ENCODE results near the gene AR. TPM values are rescaled to one million over a fixed set of nuclear protein-coding genes. Genes with fewer than 3 reads are reported as not detected.

AR gene
- total RNA-seq, 1 donor from 2014 or later = 9.0 TPM

- Mint-ChIP-seq H3K36me3 (ENCODE audit: low read depth, unreplicated experiment) (no peaks in the 10 kb centered on the region), H3K9me3 (ENCODE audit: unreplicated experiment) (no peaks in the 10 kb centered on the region), H3K4me1 (ENCODE audit: low read depth, unreplicated experiment) (no peaks in the 10 kb centered on the region), H3K27me3 (ENCODE audit: low read depth, unreplicated experiment) (no peaks in the 10 kb centered on the region), H3K27ac (ENCODE audit: unreplicated experiment) (no peak overlapping the region), H3K4me3 (ENCODE audit: unreplicated experiment) (no peak overlapping the region)
- H3K36me3 ChIP-seq (ENCODE audit: insufficient read depth, low read length) = no peaks in the 10 kb centered on the region
- H3K4me3 ChIP-seq (ENCODE audit: insufficient read depth, low read depth, low read length) = no peak overlapping the region
- no peaks in the 10 kb centered on the region for H4K20me1 ChIP-seq (ENCODE audit: insufficient read depth, low read length)
- no peaks in the 10 kb centered on the region for H3K9me3 ChIP-seq (ENCODE audit: insufficient read depth, low read depth, low read length)
- TF ChIP-seq CTCF (IDR thresholded peaks at IDR 0.05; ENCODE audit: insufficient read depth, low read depth, low read length) (no peak), EZH2 (IDR thresholded peaks at IDR 0.05; ENCODE audit: insufficient read depth, low read length) (no peak)
- H3K27ac ChIP-seq (ENCODE audit: low read depth, low read length) = no peak overlapping the region
- DNase-seq (ENCODE audit: low read depth) = no peak
- no peaks in the 10 kb centered on the region for H3K4me1 ChIP-seq (ENCODE audit: insufficient read depth, low read length)
- no peaks in the 10 kb centered on the region for H3K79me2 ChIP-seq (ENCODE audit: insufficient read depth, low read length)
- no peak overlapping the region for H3K4me2 ChIP-seq (ENCODE audit: low read length)
- no peaks in the 10 kb centered on the region for H3K27me3 ChIP-seq (ENCODE audit: insufficient read depth, low read length)
- H3K9ac ChIP-seq (ENCODE audit: low read length) = no peak overlapping the region
- FAIRE-seq = no peak
- no peak overlapping the region for H2AFZ ChIP-seq (ENCODE audit: low read depth, low read length)
These were observed 19.9 kb upstream of the AR start for GRCh38 chrX:67523932-67524331.

GRCh38 chrX:67524428-67524827 lies 19.4 kb upstream of the AR start:
- Histone ChIP-seq H3K27ac (ENCODE audit: low read depth, low read length) (no peak overlapping the region), H3K27me3 (ENCODE audit: insufficient read depth, low read length) (no peaks in the 10 kb centered on the region), H3K9me3 (ENCODE audit: insufficient read depth, low read depth, low read length) (no peaks in the 10 kb centered on the region), H3K9ac (ENCODE audit: low read length) (no peak overlapping the region), H3K4me2 (ENCODE audit: low read length) (no peak overlapping the region), H3K4me1 (ENCODE audit: insufficient read depth, low read length) (no peaks in the 10 kb centered on the region), H2AFZ (ENCODE audit: low read depth, low read length) (no peak overlapping the region), H3K36me3 (ENCODE audit: insufficient read depth, low read length) (no peaks in the 10 kb centered on the region), H3K4me3 (ENCODE audit: insufficient read depth, low read depth, low read length) (no peak overlapping the region), H4K20me1 (ENCODE audit: insufficient read depth, low read length) (no peaks in the 10 kb centered on the region), H3K79me2 (ENCODE audit: insufficient read depth, low read length) (no peaks in the 10 kb centered on the region)
- FAIRE-seq (peak; percentile 37), DNase-seq (ENCODE audit: low read depth) (no peak)
- Mint-ChIP-seq H3K9me3 (ENCODE audit: unreplicated experiment) (no peaks in the 10 kb centered on the region), H3K36me3 (ENCODE audit: low read depth, unreplicated experiment) (no peaks in the 10 kb centered on the region), H3K27ac (ENCODE audit: unreplicated experiment) (no peak overlapping the region), H3K4me1 (ENCODE audit: low read depth, unreplicated experiment) (no peaks in the 10 kb centered on the region), H3K27me3 (ENCODE audit: low read depth, unreplicated experiment) (no peaks in the 10 kb centered on the region), H3K4me3 (ENCODE audit: unreplicated experiment) (no peak overlapping the region)
- no peak for TF ChIP-seq EZH2 (IDR thresholded peaks at IDR 0.05; ENCODE audit: insufficient read depth, low read length)
- no peak for TF ChIP-seq CTCF (IDR thresholded peaks at IDR 0.05; ENCODE audit: insufficient read depth, low read depth, low read length)

GRCh38 chrX:67524950-67525691 lies 18.7 kb upstream of the AR start:
- H3K9me3 Mint-ChIP-seq (ENCODE audit: unreplicated experiment) = no peaks in the 10 kb centered on the region
- no peaks in the 10 kb centered on the region for H3K36me3 Mint-ChIP-seq (ENCODE audit: low read depth, unreplicated experiment)
- Histone ChIP-seq H3K79me2 (ENCODE audit: insufficient read depth, low read length) (no peaks in the 10 kb centered on the region), H3K9me3 (ENCODE audit: insufficient read depth, low read depth, low read length) (no peaks in the 10 kb centered on the region), H3K9ac (ENCODE audit: low read length) (no peak overlapping the region), H3K27me3 (ENCODE audit: insufficient read depth, low read length) (no peaks in the 10 kb centered on the region), H2AFZ (ENCODE audit: low read depth, low read length) (no peak overlapping the region), H3K4me1 (ENCODE audit: insufficient read depth, low read length) (no peaks in the 10 kb centered on the region), H3K27ac (ENCODE audit: low read depth, low read length) (no peak overlapping the region), H3K4me3 (ENCODE audit: insufficient read depth, low read depth, low read length) (no peak overlapping the region), H3K36me3 (ENCODE audit: insufficient read depth, low read length) (no peaks in the 10 kb centered on the region), H3K4me2 (ENCODE audit: low read length) (no peak overlapping the region), H4K20me1 (ENCODE audit: insufficient read depth, low read length) (no peaks in the 10 kb centered on the region)
- H3K27ac Mint-ChIP-seq (ENCODE audit: unreplicated experiment) = no peak overlapping the region
- DNase-seq (ENCODE audit: low read depth) = no peak
- no peaks in the 10 kb centered on the region for H3K27me3 Mint-ChIP-seq (ENCODE audit: low read depth, unreplicated experiment)
- H3K4me1 Mint-ChIP-seq (ENCODE audit: low read depth, unreplicated experiment) = no peaks in the 10 kb centered on the region
- TF ChIP-seq EZH2 (IDR thresholded peaks at IDR 0.05; ENCODE audit: insufficient read depth, low read length) (no peak), CTCF (IDR thresholded peaks at IDR 0.05; ENCODE audit: insufficient read depth, low read depth, low read length) (no peak)
- no peak for FAIRE-seq
- H3K4me3 Mint-ChIP-seq (ENCODE audit: unreplicated experiment) = no peak overlapping the region
